Stomach (tissue), 19 donors: ENCODE results near the gene TMPRSS11B. TPM values are rescaled to one million over a fixed set of nuclear protein-coding genes. Genes with fewer than 3 reads are reported as not detected.

Experiments
- DNase-seq, 2 donors: peaks; one replicate each; pipeline versions ENCODE4 v3.0.0 to v3.0.0-alpha.2; 2013 to 2019
- H3K27ac ChIP-seq, 5 donors: fragments of 200-600 bp in 4 of 5; sonication (generic) in 4 of 5; one replicate each; pipeline ENCODE4 v1.5.1; 2013 to 2019; ENCODE audit warnings: mild to moderate bottlenecking in 1 of 5, moderate library complexity in 1 of 5
- H3K27me3 ChIP-seq, 3 donors: fragments of 200-600 bp; sonication (generic); one replicate each; pipeline ENCODE4 v1.5.1; 2017 to 2019; ENCODE audit warnings: mixed run types in 1 of 3
- H3K36me3 ChIP-seq, 4 donors: fragments of 200-600 bp; sonication (generic); 1 replicate in 3 of 4; 2 replicates in 1 of 4; pipeline ENCODE4 v1.5.1; 2016 to 2019
- H3K4me1 ChIP-seq, 4 donors: fragments of 200-600 bp; sonication (generic); one replicate each; pipeline ENCODE4 v1.5.1; 2016 to 2019
- H3K4me3 ChIP-seq, 4 donors: fragments of 200-600 bp; sonication (generic) in 3 of 4; one replicate each; pipeline ENCODE4 v1.5.1; 2016 to 2019; ENCODE audit warnings: mild to moderate bottlenecking in 1 of 4
- H3K9me3 ChIP-seq, 4 donors: fragments of 200-600 bp; sonication (generic); one replicate each; pipeline ENCODE4 v1.5.1; 2016 to 2019
- CTCF ChIP-seq, 7 experiments: fragments of 450-650 bp in 4 of 7; fragments of 200-600 bp in 3 of 7; sonication (generic) in 3 of 7; IDR thresholded peaks; one replicate each; pipeline ENCODE4 v1.5.1; 2016 to 2019; ENCODE audit warnings: antibody characterized with exemption in 7 of 7, control low read depth in 2 of 7, mild to moderate bottlenecking in 1 of 7
- EP300 ChIP-seq: sonication (generic); formaldehyde crosslinking; IDR thresholded peaks from one replicate; pipeline ENCODE4 v1.6.1; 2017; ENCODE audit warnings: antibody characterized with exemption
- POLR2A ChIP-seq, 4 donors: fragments of 450-650 bp; IDR thresholded peaks; one replicate each; pipeline ENCODE4 v1.6.1; 2016; ENCODE audit warnings: antibody characterized with exemption in 4 of 4, control low read depth in 2 of 4, mild to moderate bottlenecking in 1 of 4, moderate library complexity in 1 of 4
- POLR2AphosphoS5 ChIP-seq, 3 donors: sonication (generic); formaldehyde crosslinking; IDR thresholded peaks; one replicate each; pipeline ENCODE4 v1.6.1; 2016; ENCODE audit warnings: antibody characterized with exemption in 3 of 3
- WGBS, 5 donors: extraction: QIAGEN DNeasy Blood & Tissue Kit in 3 of 5; methylation state at CpG; one replicate each; pipeline versions ENCODE4 v1.1.5 to v1.1.7; 2013 to 2018; 5-methylcytosine and 5-hydroxymethylcytosine counted together
- intact Hi-C: fragments of 100-400 bp; cut with DNase I; formaldehyde crosslinking; loops from one replicate; pipeline ENCODE4 v1.15.1; 2023; ENCODE audit warnings: low total_unique reads
- long read RNA-seq, 10 donors: transcript quantifications; one replicate each; lab custom pipeline, GENCODE V29; 2026
- polyA plus RNA-seq, 3 donors: library from polyadenylated mRNA; stranded (reverse); fragments of 200-250 nt; gene quantifications; one replicate each; pipeline ENCODE4 v1.2.3, GENCODE V29; 2013
- total RNA-seq, 5 donors: library from RNA; depleted of rRNA; stranded (reverse); fragments of >200 nt; gene quantifications; one replicate each; pipeline versions ENCODE4 v1.1.0 to v1.2.3, GENCODE V29; 2014 to 2016
- donor health status: healthy with polysubstance abuse.
- donor health status: Bipolar disorder and iron deficiency.
- donor health status: healthy.

Gene TMPRSS11B
- 1 to 10 TPM in 1 of 5 donors, not detected in 4; 1.5 TPM for total RNA-seq
- 10 to 100 TPM in 1 of 3 donors, not detected in 2; 80.3 TPM for polyA plus RNA-seq
- long read RNA-seq, donor 1, result 0 reads
- long read RNA-seq, donor 2, result 0 reads
- long read RNA-seq, donor 3, result 0 reads
- long read RNA-seq, donor 4, result 0 reads
- long read RNA-seq, donor 5, result 0 reads
- long read RNA-seq, donor 6, result 0 reads
- long read RNA-seq, donor 7, result 0 reads
- long read RNA-seq, donor 8, result 0 reads
- long read RNA-seq, donor 9, result 0 reads
- long read RNA-seq, donor 10, result 0 reads

- TF ChIP-seq POLR2A (IDR thresholded peaks at IDR 0.05) (no peak), POLR2AphosphoS5 (IDR thresholded peaks at IDR 0.05) (no peak), CTCF (IDR thresholded peaks at IDR 0.05) (no peak), EP300 (no peak)
- intact Hi-C loops, result no loop called here
- H3K4me3 ChIP-seq, result no peak within 1 kb of the TSS
- no peak within 1 kb of the TSS for H3K27ac ChIP-seq
- no peaks in the 10 kb centered on the region for H3K9me3 ChIP-seq
- H3K4me1 ChIP-seq, result no peaks in the 10 kb centered on the region
- WGBS, 5 donors, result 92 to 94% (median 94%) methylated on average over 6 of the region's 6 CpGs
- DNase-seq, result no peak
- no peaks in the 10 kb centered on the region for H3K36me3 ChIP-seq
- H3K27me3 ChIP-seq, result no peaks in the 10 kb centered on the region
Observed at GRCh38 chr4:68245594-68245993, at the start of gene TMPRSS11B. Gene TMPRSS11B, minus strand, starts transcription at chr4:68245694. Its CDS starts 136 bp downstream, at chr4:68245558.

GRCh38 chr4:68291256-68291655 is 45.8 kb upstream of the TMPRSS11B start:
- intact Hi-C loops, result no loop called here
- Histone ChIP-seq H3K9me3 (no peaks in the 10 kb centered on the region), H3K27me3 (no peaks in the 10 kb centered on the region), H3K4me1 (no peaks in the 10 kb centered on the region), H3K4me3 (no peak overlapping the region), H3K36me3 (no peaks in the 10 kb centered on the region), H3K27ac (no peak overlapping the region)
- TF ChIP-seq POLR2AphosphoS5 (IDR thresholded peaks at IDR 0.05) (no peak), EP300 (no peak), CTCF (IDR thresholded peaks at IDR 0.05) (no peak), POLR2A (IDR thresholded peaks at IDR 0.05) (no peak)
- 87 to 98% (median 89%) methylated on average over 1 of the region's 1 CpG for WGBS, 5 donors
- DNase-seq, result no peak

- Histone ChIP-seq H3K4me1 (no peaks in the 10 kb centered on the region), H3K4me3 (no peak overlapping the region), H3K27ac (no peak overlapping the region), H3K27me3 (no peaks in the 10 kb centered on the region), H3K9me3 (no peaks in the 10 kb centered on the region), H3K36me3 (no peaks in the 10 kb centered on the region)
- TF ChIP-seq POLR2AphosphoS5 (IDR thresholded peaks at IDR 0.05), result no peak
- TF ChIP-seq EP300, result no peak
- no peak for TF ChIP-seq POLR2A (IDR thresholded peaks at IDR 0.05)
- TF ChIP-seq CTCF (IDR thresholded peaks at IDR 0.05), result no peak
- 61 to 81% (median 74%) methylated on average over 2 of the region's 2 CpGs for WGBS, 5 donors
- intact Hi-C loops, result no loop called here
- DNase-seq, result no peak
Observed at GRCh38 chr4:68288393-68288740, 42.9 kb upstream of the TMPRSS11B start.

GRCh38 chr4:68287704-68288392 is 42.4 kb upstream of the TMPRSS11B start:
- no peaks in the 10 kb centered on the region for H3K4me1 ChIP-seq
- no peaks in the 10 kb centered on the region for H3K9me3 ChIP-seq
- no peaks in the 10 kb centered on the region for H3K36me3 ChIP-seq
- no peak overlapping the region for H3K4me3 ChIP-seq
- intact Hi-C loops, result no loop called here
- no peak overlapping the region for H3K27ac ChIP-seq
- DNase-seq, result no peak
- H3K27me3 ChIP-seq, result no peaks in the 10 kb centered on the region
- TF ChIP-seq CTCF (IDR thresholded peaks at IDR 0.05) (no peak), EP300 (no peak), POLR2A (IDR thresholded peaks at IDR 0.05) (no peak), POLR2AphosphoS5 (IDR thresholded peaks at IDR 0.05) (no peak)
- 58 to 71% (median 68%) methylated on average over 3 of the region's 3 CpGs for WGBS, 5 donors
